BE2C (cell line): ENCODE results near the gene ATP6V0D1.
A peak's percentile ranks its signal among the peaks of the same experiment; 100 is the strongest.

Experiments used
- DNase-seq: peaks from one replicate; pipeline ENCODE4 v3.0.0-alpha.2; 2020
- H3K27me3 ChIP-seq: fragments of 250-450 bp; sonication (Bioruptor Pico); 2 replicates; pipeline ENCODE4 v1.5.1; 2020; ENCODE audit warnings: mild to moderate bottlenecking
- H3K36me3 ChIP-seq: fragments of 250-450 bp; sonication (Bioruptor Pico); 2 replicates; pipeline ENCODE4 v1.5.1; 2020; ENCODE audit warnings: mild to moderate bottlenecking
- H3K4me1 ChIP-seq: fragments of 250-450 bp; sonication (Bioruptor Pico); 2 replicates; pipeline ENCODE4 v1.5.1; 2020
- H3K4me3 ChIP-seq: 2 replicates; pipeline ENCODE4 v1.5.1; 2011; ENCODE audit warnings: low read depth, low read length
- H3K9me3 ChIP-seq: fragments of 250-450 bp; sonication (Bioruptor Pico); 2 replicates; pipeline ENCODE4 v1.5.1; 2020
- TF ChIP-seq, protein P1 (sequence below): IDR thresholded peaks from 2 replicates; pipeline ENCODE4 v1.5.1; 2012; ENCODE audit warnings: mild to moderate bottlenecking, low read depth, low read length

The ATP6V0D1 gene

GRCh38 chr16:67526149-67526791, 45.3 kb upstream of the ATP6V0D1 start:
- Histone ChIP-seq H3K4me1 (peaks cover 5% of the 10 kb centered on the region; the same call in 1 of the 2 replicates), H3K27me3 (no peaks in the 10 kb centered on the region)
- no peak for DNase-seq

GRCh38 chr16:67525176-67525860, 44.4 kb upstream of the ATP6V0D1 start:
- Histone ChIP-seq H3K36me3 (no peaks in the 10 kb centered on the region), H3K4me3 (no peak overlapping the region), H3K4me1 (peaks cover 5% of the 10 kb centered on the region; the same call in 1 of the 2 replicates), H3K27me3 (no peaks in the 10 kb centered on the region), H3K9me3 (no peaks in the 10 kb centered on the region)
- TF ChIP-seq, protein P1, sequence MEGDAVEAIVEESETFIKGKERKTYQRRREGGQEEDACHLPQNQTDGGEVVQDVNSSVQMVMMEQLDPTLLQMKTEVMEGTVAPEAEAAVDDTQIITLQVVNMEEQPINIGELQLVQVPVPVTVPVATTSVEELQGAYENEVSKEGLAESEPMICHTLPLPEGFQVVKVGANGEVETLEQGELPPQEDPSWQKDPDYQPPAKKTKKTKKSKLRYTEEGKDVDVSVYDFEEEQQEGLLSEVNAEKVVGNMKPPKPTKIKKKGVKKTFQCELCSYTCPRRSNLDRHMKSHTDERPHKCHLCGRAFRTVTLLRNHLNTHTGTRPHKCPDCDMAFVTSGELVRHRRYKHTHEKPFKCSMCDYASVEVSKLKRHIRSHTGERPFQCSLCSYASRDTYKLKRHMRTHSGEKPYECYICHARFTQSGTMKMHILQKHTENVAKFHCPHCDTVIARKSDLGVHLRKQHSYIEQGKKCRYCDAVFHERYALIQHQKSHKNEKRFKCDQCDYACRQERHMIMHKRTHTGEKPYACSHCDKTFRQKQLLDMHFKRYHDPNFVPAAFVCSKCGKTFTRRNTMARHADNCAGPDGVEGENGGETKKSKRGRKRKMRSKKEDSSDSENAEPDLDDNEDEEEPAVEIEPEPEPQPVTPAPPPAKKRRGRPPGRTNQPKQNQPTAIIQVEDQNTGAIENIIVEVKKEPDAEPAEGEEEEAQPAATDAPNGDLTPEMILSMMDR, result no peak
- DNase-seq, result no peak

More at GRCh38 chr16:67526149-67526791, 45.3 kb upstream of the ATP6V0D1 start:
- Histone ChIP-seq H3K4me3 (no peak overlapping the region), H3K36me3 (no peaks in the 10 kb centered on the region), H3K9me3 (no peaks in the 10 kb centered on the region)
- TF ChIP-seq, protein P1, result no peak

GRCh38 chr16:67521095-67521804, 40.3 kb upstream of the ATP6V0D1 start:
- Histone ChIP-seq H3K4me3 (peak overlapping the region; percentile 65), H3K27me3 (no peaks in the 10 kb centered on the region), H3K36me3 (no peaks in the 10 kb centered on the region), H3K9me3 (no peaks in the 10 kb centered on the region), H3K4me1 (peaks cover 2% of the 10 kb centered on the region; the same call in 1 of the 2 replicates)
- peak; percentile 96 for DNase-seq
- TF ChIP-seq, protein P1, result peak; percentile 97

GRCh38 chr16:67519242-67519641, 38.3 kb upstream of the ATP6V0D1 start:
- TF ChIP-seq, protein P1, result no peak
- H3K27me3 ChIP-seq, result no peaks in the 10 kb centered on the region
- H3K9me3 ChIP-seq, result no peaks in the 10 kb centered on the region
- no peaks in the 10 kb centered on the region for H3K36me3 ChIP-seq
- DNase-seq, result no peak
- H3K4me3 ChIP-seq, result no peak overlapping the region
- peaks cover 2% of the 10 kb centered on the region; the same call in 1 of the 2 replicates for H3K4me1 ChIP-seq

GRCh38 chr16:67518676-67519075, 37.7 kb upstream of the ATP6V0D1 start:
- Histone ChIP-seq H3K27me3 (no peaks in the 10 kb centered on the region), H3K4me1 (peaks cover 2% of the 10 kb centered on the region; the same call in 1 of the 2 replicates), H3K36me3 (no peaks in the 10 kb centered on the region), H3K4me3 (no peak overlapping the region), H3K9me3 (no peaks in the 10 kb centered on the region)
- DNase-seq, result no peak
- TF ChIP-seq, protein P1, result no peak
